ENCODE results near the gene GTPBP2.
"Not testable (repeated sequence)": the region's sequence is repeated elsewhere in the genome, so short reads cannot be mapped to it uniquely, and the experiment has no call there.

The GTPBP2 gene

GRCh38 chr6:43600595-43600994 lies 28.5 kb downstream of the GTPBP2 start:
- no peak for DNase-seq
- TF ChIP-seq GATA1 (IDR thresholded peaks at IDR 0.05; ENCODE audit: low read depth, low read length) (no peak), POLR2A (IDR thresholded peaks at IDR 0.05; ENCODE audit: low read length) (no peak)

- TF ChIP-seq GATA1 (IDR thresholded peaks at IDR 0.05; ENCODE audit: low read depth, low read length), result no peak
- TF ChIP-seq POLR2A (IDR thresholded peaks at IDR 0.05; ENCODE audit: low read length), result no peak
- DNase-seq, result no peak
Observed at GRCh38 chr6:43593938-43594337, 35.1 kb downstream of the GTPBP2 start.

GRCh38 chr6:43589564-43589963 lies 39.5 kb downstream of the GTPBP2 start:
- not testable (repeated sequence) for DNase-seq

GRCh38 chr6:43588194-43588593 lies 40.9 kb downstream of the GTPBP2 start:
- TF ChIP-seq POLR2A (IDR thresholded peaks at IDR 0.05; ENCODE audit: low read length) (no peak), GATA1 (IDR thresholded peaks at IDR 0.05; ENCODE audit: low read depth, low read length) (no peak)
- no peak for DNase-seq

- DNase-seq, result no peak
- TF ChIP-seq GATA1 (IDR thresholded peaks at IDR 0.05; ENCODE audit: low read depth, low read length), result no peak
- no peak for TF ChIP-seq POLR2A (IDR thresholded peaks at IDR 0.05; ENCODE audit: low read length)
Observed at GRCh38 chr6:43584892-43585570, 44.0 kb downstream of the GTPBP2 start.

- no peak for DNase-seq
- no peak for TF ChIP-seq POLR2A (IDR thresholded peaks at IDR 0.05; ENCODE audit: low read length)
- TF ChIP-seq GATA1 (IDR thresholded peaks at IDR 0.05; ENCODE audit: low read depth, low read length), result no peak
Observed at GRCh38 chr6:43582911-43583310, 46.2 kb downstream of the GTPBP2 start.

GRCh38 chr6:43579171-43579570 lies 49.9 kb downstream of the GTPBP2 start:
- DNase-seq, result no peak
- TF ChIP-seq GATA1 (IDR thresholded peaks at IDR 0.05; ENCODE audit: low read depth, low read length) (no peak), POLR2A (IDR thresholded peaks at IDR 0.05; ENCODE audit: low read length) (no peak)

- TF ChIP-seq POLR2A (IDR thresholded peaks at IDR 0.05; ENCODE audit: low read length) (no peak), GATA1 (IDR thresholded peaks at IDR 0.05; ENCODE audit: low read depth, low read length) (no peak)
- DNase-seq, result no peak
Observed at GRCh38 chr6:43578748-43579147, 50.3 kb downstream of the GTPBP2 start.

GRCh38 chr6:43575772-43576551 lies 53.1 kb downstream of the GTPBP2 start, which contains the start of the genes POLH and XPO5:
Gene POLH, plus strand, starts transcription at chr6:43576185. Its CDS starts 6,135 bp downstream, at chr6:43582320.
Gene XPO5, minus strand, starts transcription at chr6:43576038. Its CDS starts 174 bp downstream, at chr6:43575864.
- peak; percentile 94 to 97 for DNase-seq
- TF ChIP-seq GATA1 (IDR thresholded peaks at IDR 0.05; ENCODE audit: low read depth, low read length), result no peak
- TF ChIP-seq POLR2A (IDR thresholded peaks at IDR 0.05; ENCODE audit: low read length), result peak; percentile 97

GRCh38 chr6:43575105-43575771 lies 53.8 kb downstream of the GTPBP2 start:
- TF ChIP-seq POLR2A (IDR thresholded peaks at IDR 0.05; ENCODE audit: low read length), result no peak

GRCh38 chr6:43572015-43572414 lies 57.0 kb downstream of the GTPBP2 start:
- DNase-seq, result no peak
- TF ChIP-seq GATA1 (IDR thresholded peaks at IDR 0.05; ENCODE audit: low read depth, low read length), result no peak
- no peak for TF ChIP-seq POLR2A (IDR thresholded peaks at IDR 0.05; ENCODE audit: low read length)

More at GRCh38 chr6:43575105-43575771, 53.8 kb downstream of the GTPBP2 start:
- no peak for DNase-seq

- DNase-seq, result peak; percentile 24 to 73
- no peak for TF ChIP-seq GATA1 (IDR thresholded peaks at IDR 0.05; ENCODE audit: low read depth, low read length)
- no peak for TF ChIP-seq POLR2A (IDR thresholded peaks at IDR 0.05; ENCODE audit: low read length)
Observed at GRCh38 chr6:43570876-43571441, 58.1 kb downstream of the GTPBP2 start.

Data from erythroblast (primary cell).